NCI-H128 (cell line): Measurements from ENCODE around the gene TNPO1.
"Not testable (repeated sequence)": the region's sequence is repeated elsewhere in the genome, so short reads cannot be mapped to it uniquely, and the experiment has no call there.

Experiments used
- DNase-seq: peaks from one replicate; lab custom pipeline; 2025; ENCODE audit not compliant: unreplicated experiment; lab: John Stamatoyannopoulos, UW

TNPO1 gene

DNA sequence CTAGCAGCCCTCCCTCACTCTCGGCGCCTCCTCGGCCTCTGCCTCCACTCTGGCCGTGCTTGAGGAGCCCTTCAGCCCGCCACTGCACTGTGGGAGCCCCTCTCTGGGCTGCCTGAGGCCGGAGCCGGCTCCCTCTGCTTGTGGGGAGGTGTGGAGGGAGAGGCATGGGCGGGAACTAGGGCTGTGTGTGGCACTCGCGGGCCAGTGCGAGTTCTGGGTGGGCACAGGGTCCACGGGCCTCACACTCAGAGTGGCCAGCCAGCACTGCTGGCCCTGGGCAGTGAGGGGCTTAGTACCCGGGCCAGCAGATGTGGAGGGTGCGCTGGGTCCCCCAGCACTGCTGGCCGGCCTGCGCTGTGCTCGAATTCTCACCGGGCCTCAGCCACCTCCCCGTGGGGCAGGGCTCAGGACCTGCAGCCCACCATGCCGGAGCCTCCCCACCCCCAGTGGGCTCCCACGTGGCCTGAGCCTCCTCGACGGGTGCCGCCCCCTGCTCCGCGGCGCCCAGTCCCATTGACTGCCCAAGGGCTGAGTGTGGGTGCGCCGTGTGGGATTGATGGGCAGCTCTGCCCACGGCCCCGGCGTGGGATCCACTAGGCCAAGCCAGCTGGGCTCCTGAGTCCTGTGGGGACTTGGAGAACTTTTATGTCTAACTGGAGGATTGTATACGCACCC, 109.0 kb downstream of the TNPO1 start:
- no peak for DNase-seq

DNA sequence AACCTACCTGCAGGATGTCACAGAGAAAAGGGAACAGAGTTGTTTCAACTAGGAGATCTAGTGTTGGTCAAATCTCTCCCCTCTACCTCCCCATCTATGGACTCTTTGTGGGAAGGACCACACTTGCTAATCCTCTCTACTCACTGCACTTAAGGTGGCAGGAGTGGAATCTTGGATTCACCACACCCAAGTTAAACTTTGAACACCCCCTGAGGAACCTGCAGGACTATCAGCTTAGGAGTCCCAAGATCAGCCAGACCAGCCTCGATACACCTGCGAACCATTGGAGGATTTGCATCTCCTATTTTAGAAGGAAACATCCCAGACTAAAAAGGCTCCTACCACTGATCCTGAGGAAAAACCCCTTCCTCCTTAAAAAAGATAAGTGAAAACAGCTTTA, 116.2 kb downstream of the TNPO1 start:
- DNase-seq, result not testable (repeated sequence)

- not testable (repeated sequence) for DNase-seq
These were observed 118.7 kb downstream of the TNPO1 start for GRCh38 chr5:72934953-72935725.

GRCh38 chr5:72936893-72937292, 120.4 kb downstream of the TNPO1 start:
- DNase-seq, result no peak

DNA sequence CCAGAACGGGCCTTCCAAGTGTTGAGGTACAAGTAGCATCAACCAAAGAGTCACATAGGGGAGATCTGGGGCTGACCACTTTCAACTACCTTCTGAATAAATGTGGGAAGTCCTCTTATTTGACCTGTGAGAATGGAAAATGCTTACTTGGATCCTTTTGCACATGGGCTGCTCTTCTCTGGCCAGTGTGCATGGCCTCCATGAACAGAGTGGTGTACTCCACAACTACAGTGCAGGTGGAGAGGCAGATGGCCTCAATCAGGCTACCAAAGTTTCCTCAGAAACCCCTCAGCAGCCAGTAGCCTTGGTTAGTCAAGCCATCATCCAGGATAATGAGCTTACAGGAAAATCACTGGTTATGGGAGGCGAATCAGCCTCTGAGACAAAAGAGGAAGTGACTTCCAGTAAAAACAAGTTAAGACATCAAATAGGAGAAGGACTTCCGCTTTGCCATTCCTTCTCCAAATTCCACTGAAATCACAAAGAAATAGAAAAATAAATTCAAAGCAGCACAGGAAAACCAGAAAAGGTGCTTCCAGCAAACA, 121.1 kb downstream of the TNPO1 start:
- DNase-seq, result no peak

DNA sequence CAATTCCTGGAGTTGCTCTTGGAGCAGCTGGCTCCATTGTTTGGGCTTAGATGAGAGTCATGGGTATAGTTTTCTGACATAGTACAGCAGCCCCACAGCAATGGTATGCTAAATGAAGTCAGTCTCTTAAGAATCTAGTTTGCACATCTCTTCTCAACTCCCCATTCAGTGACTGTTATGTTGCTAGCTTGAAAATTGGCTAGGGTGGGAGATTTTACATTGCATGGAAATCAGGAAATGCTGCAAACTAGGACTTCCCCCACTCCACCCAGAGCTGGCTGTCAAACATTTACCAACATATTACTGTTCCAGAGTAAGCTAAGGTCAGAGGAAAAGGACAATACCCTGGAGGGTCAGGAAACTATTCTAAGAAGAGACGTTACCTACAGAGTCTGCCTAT, 121.7 kb downstream of the TNPO1 start:
- DNase-seq, result no peak

DNA sequence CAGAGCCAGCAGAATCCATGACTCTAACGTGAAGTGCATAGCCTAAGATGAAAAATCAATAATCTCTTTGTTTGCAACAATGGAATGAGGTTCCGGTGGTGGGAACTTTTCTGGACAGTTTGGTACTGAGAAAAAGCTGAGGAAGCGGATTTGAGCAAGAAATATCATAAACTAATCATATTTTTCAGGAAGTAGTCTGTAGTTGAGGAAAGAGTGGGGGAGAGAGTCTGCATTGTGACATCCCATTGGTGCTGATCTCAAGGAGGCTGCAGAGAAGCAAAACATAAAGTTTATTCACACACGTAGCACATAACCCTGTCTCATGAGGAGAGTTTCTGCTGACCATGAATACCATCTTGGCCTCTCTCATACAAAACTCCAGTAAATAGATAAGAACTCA, 123.6 kb downstream of the TNPO1 start:
- no peak for DNase-seq

DNA sequence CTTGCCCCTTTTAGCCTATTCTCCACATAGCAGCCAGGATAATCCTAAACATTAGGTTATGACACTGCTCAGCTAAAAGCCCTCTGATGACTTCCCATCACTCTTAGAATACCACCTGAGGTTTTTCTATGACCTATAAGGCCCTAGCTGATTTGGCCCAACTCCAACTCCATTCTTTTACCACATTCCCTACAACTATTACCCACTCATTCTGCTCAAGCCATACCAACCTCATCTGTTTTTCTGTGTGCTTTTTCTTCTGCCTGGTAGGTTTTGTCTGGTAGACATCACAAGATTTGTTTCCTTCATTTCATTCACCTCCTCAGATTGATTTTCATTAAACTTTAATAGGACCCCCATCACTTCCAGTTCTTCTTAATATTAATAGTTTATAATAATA, 126.8 kb downstream of the TNPO1 start:
- no peak for DNase-seq

DNA sequence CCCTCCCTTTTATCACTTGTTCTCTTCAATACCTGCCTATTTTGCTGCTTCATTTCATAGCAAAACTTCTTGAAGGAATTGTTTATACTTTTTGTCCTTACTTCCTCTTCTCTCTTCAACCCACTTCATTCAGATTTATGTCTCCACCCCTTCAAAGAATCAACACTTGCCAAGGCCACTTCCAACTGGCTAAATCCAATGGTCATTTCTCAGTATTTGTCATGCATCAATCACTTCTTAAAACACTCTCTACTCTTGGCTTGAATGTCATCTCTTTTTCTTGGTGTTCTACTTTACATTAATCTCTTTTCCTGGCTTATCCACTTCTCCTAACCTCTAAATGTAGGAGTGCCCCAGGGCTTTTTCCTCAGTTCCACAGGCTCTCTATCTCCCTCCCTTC, 131.0 kb downstream of the TNPO1 start:
- DNase-seq, result no peak

GRCh38 chr5:72949481-72949880, 133.0 kb downstream of the TNPO1 start:
- no peak for DNase-seq

GRCh38 chr5:72951671-72952468, 135.4 kb downstream of the TNPO1 start:
- no peak for DNase-seq

- no peak for DNase-seq
These were observed 137.9 kb downstream of the TNPO1 start for GRCh38 chr5:72954389-72954788.

DNA sequence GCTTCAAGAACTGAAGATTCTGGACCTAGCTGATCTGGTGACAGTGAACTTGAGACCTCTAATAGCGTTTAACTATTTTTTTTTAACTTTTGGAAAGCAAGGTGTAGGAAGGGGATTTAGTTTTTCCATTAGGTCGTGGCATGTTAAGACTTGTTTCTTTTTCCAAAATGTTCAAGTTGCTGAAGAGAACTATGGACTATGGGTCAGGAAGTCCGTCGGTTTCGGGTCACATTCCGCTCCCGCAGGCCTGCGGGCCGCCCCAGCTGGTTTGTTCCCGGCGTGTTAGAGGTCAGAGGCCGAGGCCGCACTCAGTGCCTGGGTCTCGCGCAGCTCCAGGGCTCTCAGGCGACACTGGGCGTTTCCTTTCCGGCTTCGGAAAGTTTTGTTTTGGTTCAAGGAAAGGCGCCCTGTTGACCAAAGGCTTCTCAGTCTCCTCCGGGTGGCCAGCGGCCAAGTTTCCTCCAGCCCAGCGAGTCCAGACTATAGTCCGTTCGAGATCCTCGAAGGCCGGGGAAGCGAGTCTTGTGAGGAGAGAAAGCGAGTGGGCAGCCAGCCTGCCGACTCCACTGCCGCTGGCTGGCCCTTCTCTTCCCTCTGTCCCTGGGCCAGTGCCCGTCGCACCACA, 138.8 kb downstream of the TNPO1 start:
- no peak for DNase-seq

DNA sequence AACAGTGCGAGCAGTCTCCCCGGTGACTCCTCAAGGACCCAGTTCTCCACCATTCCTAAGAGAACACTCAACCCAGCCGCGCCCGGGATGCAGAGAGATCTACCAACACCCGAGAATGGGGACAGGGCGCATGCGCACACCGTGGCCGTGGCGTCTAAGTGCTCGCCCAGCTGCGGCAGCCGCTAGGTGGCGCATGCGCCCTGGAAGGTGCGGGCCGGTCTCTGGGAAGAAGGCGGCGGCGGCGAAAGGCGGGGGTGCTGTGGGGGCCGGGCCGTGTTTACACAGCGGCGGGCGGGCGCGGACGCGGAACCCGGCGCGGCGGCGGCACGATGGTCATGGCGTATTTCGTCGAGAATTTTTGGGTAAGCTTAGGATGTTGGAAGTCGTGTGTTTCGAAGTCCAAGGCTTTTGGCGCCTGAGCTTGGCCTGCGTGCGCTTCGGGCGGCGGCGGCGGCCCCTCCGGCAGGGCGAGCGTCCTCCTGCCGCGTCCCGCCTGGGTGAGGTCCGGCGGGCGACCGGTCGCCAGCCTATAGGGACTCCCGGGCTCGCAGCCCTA, 139.4 kb downstream of the TNPO1 start, which contains the start of gene FCHO2:
Gene FCHO2 (plus strand): TSS at position 274 of the 556 bp plus-strand sequence. CDS start 56 bp downstream, at position 330.
- peak; percentile 74 for DNase-seq

DNA sequence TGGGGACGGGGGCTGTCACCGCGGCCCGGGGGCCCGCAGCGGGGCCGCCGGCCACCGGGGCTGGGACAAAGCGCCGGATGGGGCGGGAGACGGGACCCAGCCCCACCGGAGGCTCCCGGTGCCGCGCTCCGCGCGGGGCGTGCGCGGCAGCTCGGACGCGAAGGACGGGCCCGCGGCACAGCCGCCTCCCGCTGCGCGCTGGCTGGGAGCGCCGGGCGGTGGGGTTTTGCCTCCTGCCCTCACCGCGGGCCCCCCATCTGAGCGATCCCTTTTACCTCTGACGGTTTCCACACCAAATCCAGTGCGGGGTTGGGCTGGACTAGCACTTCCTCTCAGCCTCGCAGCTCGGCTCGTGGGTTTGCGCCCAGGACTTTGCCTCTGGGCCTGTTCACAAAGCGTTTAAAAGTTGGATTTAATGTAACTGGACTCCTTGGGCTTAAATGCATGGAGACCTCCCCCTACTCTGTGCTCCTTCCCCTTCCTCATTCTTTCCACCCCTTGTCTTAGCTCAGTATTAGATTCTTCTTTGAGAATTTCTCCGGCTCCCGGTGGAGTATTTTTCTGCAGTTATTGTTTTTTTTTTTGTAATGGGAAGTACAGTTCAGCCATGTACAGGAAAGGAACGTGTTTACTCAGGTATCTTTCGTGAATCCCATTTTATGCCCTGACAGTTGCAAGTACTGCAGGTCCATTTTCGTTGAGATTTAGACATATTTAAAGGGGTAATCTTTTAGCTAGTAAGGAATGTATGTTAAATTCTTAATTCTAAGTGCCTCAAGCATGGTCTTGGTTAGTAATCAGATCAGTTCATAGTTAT, 140.1 kb downstream of the TNPO1 start:
- DNase-seq, result no peak

DNA sequence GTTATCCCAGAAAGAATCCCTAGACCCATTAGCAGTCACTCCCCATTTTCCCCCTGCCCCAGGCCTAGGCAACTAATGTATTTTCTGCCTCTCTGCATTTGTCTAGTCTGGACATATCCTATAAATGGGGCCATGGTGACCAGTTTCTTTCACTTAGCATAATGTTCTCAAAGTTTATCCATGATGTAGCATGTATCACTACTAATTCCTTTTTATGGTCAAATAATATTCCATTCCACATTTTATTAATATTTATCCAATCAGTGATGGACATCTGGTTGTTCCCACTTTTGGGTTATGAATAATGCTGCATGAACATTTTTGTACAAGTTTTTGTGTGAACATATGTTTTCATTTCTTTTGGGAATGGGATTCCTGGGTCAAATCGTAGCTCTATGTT, 140.9 kb downstream of the TNPO1 start:
- DNase-seq, result no peak

DNA sequence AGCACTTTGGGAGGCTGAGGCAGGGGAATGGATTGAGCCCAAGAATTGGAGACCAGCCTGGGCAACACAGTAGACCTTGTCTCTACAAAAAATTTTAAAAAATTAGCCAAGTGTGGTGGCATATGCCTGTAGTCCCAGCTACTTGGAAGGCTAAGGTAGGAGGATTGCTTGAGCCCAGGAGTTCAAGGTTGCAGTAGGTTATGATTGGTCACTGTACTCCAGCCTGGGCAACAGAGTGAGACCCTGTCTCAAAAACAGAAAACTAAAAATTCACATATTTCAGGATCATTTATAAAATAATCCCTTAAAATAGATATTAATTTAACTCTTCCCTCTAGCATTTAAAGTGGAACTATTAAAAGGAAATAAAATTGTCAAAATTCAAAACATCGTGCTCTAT, 142.8 kb downstream of the TNPO1 start:
- DNase-seq, result no peak
